GM18873 (cell line): ENCODE results near the gene FAM9C.

Experiments used
- ATAC-seq: cut with Tn5 transposase; IDR thresholded peaks from one replicate; pipeline ENCODE4 v1.9.1; 2021; ENCODE audit warnings: mild to moderate bottlenecking, moderate library complexity, moderate number of reproducible peaks; ENCODE audit not compliant: unreplicated experiment, low FRiP score

Gene FAM9C

GRCh38 chrX:12986886-12987285 is 57.5 kb downstream of the FAM9C start:
- no peak for ATAC-seq

- no peak for ATAC-seq
Observed at GRCh38 chrX:12986164-12986779, 58.1 kb downstream of the FAM9C start.
